ENCODE measurements around the gene CNTNAP2. TPM values are rescaled to one million over a fixed set of nuclear protein-coding genes. Genes with fewer than 3 reads are reported as not detected.

The CNTNAP2 gene
- total RNA-seq, 1 experiment from 2014 or later: 64.5 TPM

GRCh38 chr7:146665023-146665422 is 548.4 kb downstream of the CNTNAP2 start:
- no peaks in the 10 kb centered on the region for H3K27me3 Mint-ChIP-seq (ENCODE audit: low read depth)

More at GRCh38 chr7:146665023-146665422, 548.4 kb downstream of the CNTNAP2 start:
- Histone ChIP-seq H4K20me1 (ENCODE audit: control insufficient read depth, insufficient read depth, insufficient read length) (no peaks in the 10 kb centered on the region), H3K4ac (ENCODE audit: low read depth, low read length) (no peak overlapping the region), H2BK120ac (ENCODE audit: low read depth, low read length, poor library complexity, severe bottlenecking) (no peak overlapping the region), H3K23ac (ENCODE audit: insufficient read length, low read depth, low read length) (no peak overlapping the region), H2BK5ac (ENCODE audit: insufficient read length, low read length) (no peak overlapping the region), H4K8ac (replicated peaks; ENCODE audit: insufficient read length, low read depth, low read length) (no peak overlapping the region), H2BK20ac (ENCODE audit: low read depth, low read length, poor library complexity, severe bottlenecking) (no peak overlapping the region), H3K9ac (ENCODE audit: extremely low read depth, insufficient read length, low read length) (no peak overlapping the region), H3K79me2 (ENCODE audit: insufficient read depth, low read length) (no peaks in the 10 kb centered on the region), H2BK12ac (ENCODE audit: insufficient read length, low read depth, low read length) (no peak overlapping the region), H3T11ph (ENCODE audit: low read length) (no peak overlapping the region), H4K91ac (ENCODE audit: insufficient read length, low read depth, low read length) (no peak overlapping the region), H3K18ac (ENCODE audit: insufficient read length, low read depth, low read length) (no peak overlapping the region), H2AK5ac (ENCODE audit: insufficient read length, low read length) (no peak overlapping the region), H3K79me1 (ENCODE audit: insufficient read depth, low read depth, low read length, poor library complexity, severe bottlenecking) (no peaks in the 10 kb centered on the region), H4K5ac (ENCODE audit: insufficient read length, low read depth, low read length) (no peak overlapping the region), H3K4me2 (ENCODE audit: insufficient read depth, insufficient read length, low read length) (no peak overlapping the region), H3K4me1 (ENCODE audit: insufficient read depth, low read length) (no peaks in the 10 kb centered on the region), H3K27ac (ENCODE audit: insufficient read length, low read depth, low read length) (no peak overlapping the region), H2BK15ac (ENCODE audit: low read depth, low read length) (no peak overlapping the region), H3K9me3 (ENCODE audit: control insufficient read depth, low read depth, low read length) (no peaks in the 10 kb centered on the region), H3K14ac (ENCODE audit: insufficient read depth, low read length) (no peak overlapping the region), H3K27me3 (ENCODE audit: insufficient read depth, low read length) (no peaks in the 10 kb centered on the region), H3K23me2 (ENCODE audit: insufficient read length, low read depth, low read length, poor library complexity, severe bottlenecking) (no peaks in the 10 kb centered on the region), H2AFZ (ENCODE audit: low read length) (no peak overlapping the region), H3K56ac (ENCODE audit: insufficient read length, low read depth, low read length) (no peak overlapping the region)
- no peak for DNase-seq
- no peak for TF ChIP-seq CTCF (conservative IDR thresholded peaks at IDR 0.05)
- H3K36me3 Mint-ChIP-seq (ENCODE audit: insufficient read depth in 1 of 3, low read depth in 3 of 3): no peaks in the 10 kb centered on the region; a peak in 1 of 7 replicates
- no CpG with 5 or more reads among the region's 12 CpGs for WGBS (ENCODE audit: extremely low coverage, insufficient read length, low lambda C conversion rate)
- H3K4me1 Mint-ChIP-seq: no peaks in the 10 kb centered on the region
- H3K4me3 Mint-ChIP-seq: no peak overlapping the region
- H3K27ac Mint-ChIP-seq: no peak overlapping the region; a peak in 1 of 7 replicates
- H3K9me3 Mint-ChIP-seq: peaks cover 0 to 2% of the 10 kb centered on the region in 2 experiments; a peak in 2 of 5 replicates
